GM19455 (cell line): Measurements from ENCODE around the gene CTU1.
A peak's percentile ranks its signal among the peaks of the same experiment; 100 is the strongest.
"Not testable (repeated sequence)": the region's sequence is repeated elsewhere in the genome, so short reads cannot be mapped to it uniquely, and the experiment has no call there.

Source experiments
- ATAC-seq: cut with Tn5 transposase; IDR thresholded peaks from one replicate; pipeline ENCODE4 v1.9.1; 2021; ENCODE audit not compliant: unreplicated experiment

The CTU1 gene

DNA sequence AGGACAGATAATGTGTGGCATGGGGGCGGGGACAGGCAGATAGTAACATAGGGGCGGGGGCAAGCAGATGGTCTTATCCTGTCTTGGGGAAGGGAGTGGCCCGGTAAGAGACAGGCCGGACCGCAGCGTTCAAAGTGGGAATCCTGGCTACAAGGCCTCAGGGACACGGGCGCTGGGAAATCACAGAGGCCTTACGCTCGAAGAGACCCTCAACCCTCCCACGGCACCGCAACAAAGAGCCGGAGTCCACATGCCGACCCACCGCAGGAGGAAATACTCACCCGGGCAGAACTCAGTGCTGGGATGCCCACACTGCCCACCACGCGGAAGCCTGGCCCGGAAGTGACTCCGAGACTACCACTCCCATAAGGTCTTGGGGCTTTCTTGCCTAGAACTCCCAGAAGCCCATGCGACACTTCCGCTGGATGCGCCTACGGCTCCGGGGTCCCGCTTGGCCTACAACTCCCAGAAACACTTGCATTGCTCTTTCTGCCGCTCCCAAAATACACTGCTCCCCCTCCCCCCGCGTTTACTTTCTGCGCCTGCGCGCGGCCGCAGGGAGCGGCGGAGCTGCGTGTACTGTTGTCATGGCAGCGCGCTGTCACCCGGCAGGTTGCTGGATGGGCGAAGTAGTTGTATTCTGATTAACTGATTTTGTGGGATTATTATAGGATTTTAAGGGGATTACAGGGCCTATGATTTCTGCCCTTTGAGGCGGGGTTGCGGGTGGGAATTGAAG is at the start of gene CTU1:
TSS of gene CTU1 (minus strand) at position 344 of the 739 bp plus-strand sequence. CDS start 3,840 bp downstream, outside the sequence.
- peak; percentile 92 for ATAC-seq

DNA sequence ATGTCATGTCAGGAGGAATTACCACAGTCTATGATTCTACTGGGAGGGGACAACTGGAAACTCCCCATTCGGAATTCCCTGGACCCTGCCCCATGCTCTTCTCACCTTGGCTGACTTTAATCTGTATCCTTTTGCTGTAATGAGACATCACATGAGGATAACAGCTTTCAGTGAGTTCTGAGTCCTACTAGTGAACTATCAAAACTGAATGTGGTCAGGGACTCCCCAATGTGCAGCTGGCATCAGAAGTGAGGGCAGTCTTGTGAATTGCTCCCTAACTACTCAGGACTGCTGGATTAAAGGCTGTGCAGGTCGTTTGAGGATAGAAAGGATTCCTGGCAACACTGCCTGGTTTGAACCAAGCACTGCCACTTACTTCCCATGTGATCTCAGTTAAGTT is 49.1 kb upstream of the CTU1 start:
- ATAC-seq = no peak

DNA sequence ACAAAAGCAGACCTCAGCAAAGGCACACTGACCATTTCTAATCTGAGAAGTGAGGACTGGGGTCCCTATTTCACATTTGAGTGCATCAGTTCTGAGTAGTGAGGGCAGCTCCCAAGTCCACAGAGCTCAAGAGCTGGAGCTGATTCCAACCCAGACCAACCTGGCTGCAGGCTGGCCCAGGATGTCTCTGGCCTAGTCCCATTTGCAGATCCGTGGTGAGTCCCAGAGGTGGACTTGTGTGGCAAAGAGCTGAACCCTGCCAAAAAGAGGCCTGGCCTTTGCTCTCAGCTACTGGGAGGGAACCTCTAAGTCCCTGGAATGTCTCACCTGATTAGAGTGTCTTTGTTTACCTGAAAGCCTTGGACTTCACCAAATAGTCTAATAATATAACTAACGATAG is 48.5 kb upstream of the CTU1 start:
- ATAC-seq = no peak

DNA sequence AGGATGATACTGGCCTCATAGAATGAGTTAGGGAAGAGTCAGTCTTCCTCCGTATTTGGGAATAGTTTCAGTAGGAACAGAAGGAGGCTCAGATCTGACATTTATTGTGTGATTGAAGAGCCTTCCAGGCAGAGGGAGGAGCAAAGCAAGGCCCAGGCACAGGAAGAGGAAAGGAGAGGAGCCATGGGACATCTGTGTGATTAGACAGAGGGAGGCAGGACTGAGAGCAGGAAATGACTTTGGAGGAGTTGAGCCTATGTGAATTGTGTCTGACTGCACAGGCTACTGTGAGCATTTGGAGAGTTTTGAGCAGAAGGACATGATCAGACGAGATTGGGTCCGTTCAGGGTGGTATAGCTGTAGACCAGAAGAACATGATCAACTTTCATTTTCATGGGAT is 42.4 kb upstream of the CTU1 start:
- no peak for ATAC-seq

DNA sequence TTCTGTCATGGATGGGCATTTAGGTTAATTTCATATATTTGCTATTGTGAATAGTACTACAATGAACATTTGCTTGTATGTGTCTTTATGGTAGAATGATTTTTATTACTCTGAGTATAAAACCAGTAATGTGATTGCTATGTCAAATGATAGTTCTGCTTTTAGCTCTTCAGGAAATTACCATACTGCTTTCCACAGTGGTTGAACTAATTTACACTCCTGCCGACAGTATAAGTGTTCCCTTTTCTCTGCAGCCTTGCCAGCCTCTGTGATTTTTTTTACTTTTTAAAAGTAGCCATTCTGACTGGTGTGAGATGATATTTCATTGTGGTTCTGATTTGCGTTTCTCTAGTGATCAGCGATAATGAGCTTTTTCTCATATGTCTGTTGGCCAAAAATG is 40.4 kb upstream of the CTU1 start:
- no peak for ATAC-seq

DNA sequence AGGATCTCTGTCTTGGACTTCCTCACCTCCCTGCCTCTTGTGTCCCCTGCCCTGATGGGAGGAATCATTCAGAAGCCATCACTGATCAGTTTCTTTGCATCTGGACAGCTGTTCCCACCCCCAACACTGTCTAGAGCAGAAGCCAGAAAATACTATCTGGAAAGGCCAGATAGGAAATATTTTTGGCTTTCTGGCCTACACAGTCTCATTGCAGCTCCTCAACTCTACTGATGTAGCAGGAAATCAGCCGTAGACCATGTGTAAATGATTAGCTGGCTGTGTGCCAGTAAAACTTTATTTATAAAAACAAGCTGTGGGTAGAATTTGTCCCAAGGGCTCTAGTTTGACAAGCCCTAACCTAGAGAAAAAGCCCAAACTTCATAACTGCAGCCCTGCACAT is 39.5 kb upstream of the CTU1 start:
- no peak for ATAC-seq

DNA sequence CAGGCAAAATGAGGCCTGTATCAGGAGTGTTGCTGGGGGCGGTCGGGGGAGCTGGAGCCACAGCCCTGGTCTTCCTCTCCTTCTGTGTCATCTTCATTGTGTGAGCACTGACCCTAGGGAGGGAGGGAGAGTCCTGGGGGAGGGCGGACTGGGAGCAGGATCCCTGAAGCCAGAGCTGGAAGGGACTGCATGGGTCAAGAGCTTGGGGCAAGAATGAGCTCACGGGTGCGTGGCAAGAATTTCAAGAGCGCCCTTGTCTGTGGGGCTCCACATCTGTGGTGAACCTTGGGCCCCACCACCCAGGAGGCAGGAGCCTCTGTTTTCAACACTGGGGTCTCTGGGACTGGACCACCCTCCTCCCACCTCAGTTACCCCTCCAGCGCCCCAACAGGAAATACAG is 38.5 kb upstream of the CTU1 start:
- no peak for ATAC-seq

DNA sequence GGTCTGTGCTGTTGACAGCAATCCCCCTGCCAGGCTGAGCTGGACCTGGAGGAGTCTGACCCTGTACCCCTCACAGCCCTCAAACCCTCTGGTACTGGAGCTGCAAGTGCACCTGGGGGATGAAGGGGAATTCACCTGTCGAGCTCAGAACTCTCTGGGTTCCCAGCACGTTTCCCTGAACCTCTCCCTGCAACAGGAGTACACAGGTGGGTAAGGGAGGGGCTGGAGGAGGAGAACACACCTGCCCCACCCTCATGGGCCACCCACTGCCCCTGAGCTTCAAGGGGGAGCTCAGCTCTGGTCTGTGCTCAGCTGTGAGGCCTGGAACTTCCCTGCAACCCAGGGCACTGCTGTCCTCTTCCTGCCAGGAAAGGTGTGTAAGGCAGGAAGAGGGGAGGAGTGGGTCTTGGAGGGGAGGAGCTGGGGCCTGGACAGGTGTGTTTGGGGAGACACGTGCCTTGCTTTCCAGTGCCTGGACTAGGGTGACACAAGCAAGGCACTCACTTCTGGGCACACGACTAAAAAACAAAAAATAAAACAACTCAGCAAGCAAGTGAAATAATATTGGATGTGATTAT is 37.8 kb upstream of the CTU1 start:
- no peak for ATAC-seq

DNA sequence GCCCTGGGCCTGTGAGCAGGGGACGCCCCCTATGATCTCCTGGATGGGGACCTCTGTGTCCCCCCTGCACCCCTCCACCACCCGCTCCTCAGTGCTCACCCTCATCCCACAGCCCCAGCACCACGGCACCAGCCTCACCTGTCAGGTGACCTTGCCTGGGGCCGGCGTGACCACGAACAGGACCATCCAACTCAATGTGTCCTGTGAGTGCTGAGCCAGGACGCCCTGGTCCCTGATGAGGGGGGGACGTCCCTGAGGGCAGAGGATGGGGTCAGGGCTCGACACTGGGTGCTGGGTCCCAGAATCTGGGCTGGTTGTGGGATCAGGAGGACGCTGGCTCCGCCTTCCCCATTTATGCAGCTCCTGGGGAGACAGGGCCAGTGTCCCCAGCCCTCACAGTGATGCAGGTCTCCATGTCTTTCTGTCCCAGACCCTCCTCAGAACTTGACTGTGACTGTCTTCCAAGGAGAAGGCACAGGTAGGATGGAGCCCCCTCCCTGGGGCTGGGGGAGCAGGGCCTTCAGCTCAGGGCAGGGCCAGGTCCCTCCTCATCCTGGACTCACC is 36.4 kb upstream of the CTU1 start:
- ATAC-seq = no peak

DNA sequence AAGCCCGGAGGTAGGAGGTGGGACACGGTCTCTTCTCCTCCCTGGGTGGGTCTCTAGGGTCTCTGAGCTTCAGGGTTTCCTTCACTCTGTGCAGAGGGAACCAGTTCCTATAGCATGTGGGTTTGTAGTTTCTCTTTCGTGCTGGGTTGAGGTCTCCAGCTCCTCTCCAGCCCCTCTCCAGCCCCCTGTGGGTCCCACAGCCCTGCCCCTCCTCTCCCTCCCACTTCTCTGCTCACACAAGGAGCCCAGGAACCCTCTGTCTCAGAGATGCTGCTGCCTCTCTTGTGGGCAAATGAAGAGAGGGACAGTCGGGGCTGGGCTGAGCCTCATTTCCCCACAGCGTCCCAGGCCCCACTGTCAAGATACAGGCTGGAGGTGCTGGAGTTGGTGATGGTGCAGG is 35.3 kb upstream of the CTU1 start:
- no peak for ATAC-seq

DNA sequence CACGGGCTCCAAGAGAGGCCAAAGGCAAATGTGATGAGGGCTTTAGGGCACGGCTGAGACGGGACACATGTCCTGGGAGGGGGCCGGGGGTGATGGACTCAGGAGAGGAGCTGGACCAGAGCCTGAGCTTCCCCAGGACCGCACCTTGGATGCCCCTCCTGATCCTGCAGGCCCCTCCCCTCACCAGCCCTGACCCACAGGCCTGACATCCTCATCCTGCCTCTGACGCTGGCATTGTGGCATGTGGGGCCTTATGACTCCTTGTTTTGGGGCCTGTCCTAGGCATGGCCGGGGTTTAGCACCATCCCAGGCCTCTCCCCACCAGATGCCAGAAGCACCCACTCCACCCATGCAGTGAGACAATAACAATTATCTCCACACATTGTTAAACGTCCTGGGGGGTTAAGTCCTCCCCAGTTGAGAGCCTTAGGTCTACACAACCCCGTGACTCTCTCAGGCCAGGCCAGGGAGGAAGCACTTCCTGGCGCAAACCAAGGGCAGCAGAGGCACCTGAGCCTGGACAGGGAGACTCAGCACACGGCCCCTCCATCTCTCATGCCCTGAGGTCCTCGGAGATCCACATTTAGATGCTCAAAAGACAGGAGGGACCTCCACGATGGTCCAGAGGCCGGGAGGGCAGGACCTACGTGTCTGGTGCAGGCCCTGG is 34.7 kb upstream of the CTU1 start:
- not testable (repeated sequence) for ATAC-seq

DNA sequence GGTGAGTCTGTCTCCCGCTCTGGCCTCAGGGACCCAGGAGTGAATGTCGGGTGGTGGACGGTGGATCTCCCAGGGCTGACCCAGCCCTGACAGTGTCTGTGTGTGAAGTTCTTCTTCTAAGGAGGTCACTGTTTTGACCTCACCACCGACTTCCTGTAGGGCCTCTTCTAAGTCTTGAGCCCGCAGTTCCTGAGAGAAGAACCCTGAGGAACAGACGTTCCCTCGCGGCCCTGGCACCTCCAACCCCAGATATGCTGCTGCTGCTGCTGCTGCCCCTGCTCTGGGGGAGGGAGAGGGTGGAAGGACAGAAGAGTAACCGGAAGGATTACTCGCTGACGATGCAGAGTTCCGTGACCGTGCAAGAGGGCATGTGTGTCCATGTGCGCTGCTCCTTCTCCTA is 33.9 kb upstream of the CTU1 start, which contains the start of gene SIGLEC7:
TSS of gene SIGLEC7 (plus strand) at position 183 of the 400 bp plus-strand sequence. CDS start at position 252, 69 bp downstream.
- no peak for ATAC-seq

DNA sequence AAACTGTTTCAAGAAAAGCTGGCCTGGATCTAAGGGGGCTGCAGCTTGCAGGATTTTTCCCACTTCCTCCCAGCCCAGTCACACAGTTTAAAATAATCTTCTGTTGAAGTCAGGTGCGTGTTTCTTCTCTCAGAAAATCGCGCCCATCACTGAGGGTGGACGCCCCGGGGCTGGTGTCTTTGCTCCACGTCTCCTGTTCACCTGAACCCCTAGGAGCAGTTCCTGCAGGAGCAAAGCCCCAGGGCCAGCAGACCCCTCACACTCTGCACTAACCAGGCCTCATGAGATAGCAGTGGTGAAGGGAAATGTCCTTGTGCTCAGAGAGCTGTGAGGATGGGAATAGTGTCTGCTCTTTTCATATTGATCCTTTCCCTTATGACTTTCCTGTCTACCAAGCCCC is 33.0 kb upstream of the CTU1 start:
- ATAC-seq = no peak

DNA sequence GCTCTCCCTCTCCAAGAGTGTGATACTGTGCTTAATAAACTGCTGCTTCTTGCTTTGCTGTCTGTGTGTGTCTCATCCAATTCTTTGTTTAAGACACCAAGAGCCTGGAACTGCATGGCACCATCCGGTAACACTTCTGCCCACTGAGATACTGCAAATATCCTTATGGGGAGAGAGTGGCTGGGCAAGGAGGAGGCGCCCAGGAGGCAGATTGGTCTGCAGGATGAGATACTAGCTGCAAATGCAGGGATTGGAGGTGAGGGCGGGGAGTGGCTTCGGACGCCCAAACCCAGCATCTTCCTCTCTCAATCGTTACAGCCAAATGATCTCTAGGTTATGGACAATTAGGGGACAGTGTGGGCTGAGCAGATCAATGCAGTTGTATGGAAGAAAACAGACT is 32.2 kb upstream of the CTU1 start:
- no peak for ATAC-seq

DNA sequence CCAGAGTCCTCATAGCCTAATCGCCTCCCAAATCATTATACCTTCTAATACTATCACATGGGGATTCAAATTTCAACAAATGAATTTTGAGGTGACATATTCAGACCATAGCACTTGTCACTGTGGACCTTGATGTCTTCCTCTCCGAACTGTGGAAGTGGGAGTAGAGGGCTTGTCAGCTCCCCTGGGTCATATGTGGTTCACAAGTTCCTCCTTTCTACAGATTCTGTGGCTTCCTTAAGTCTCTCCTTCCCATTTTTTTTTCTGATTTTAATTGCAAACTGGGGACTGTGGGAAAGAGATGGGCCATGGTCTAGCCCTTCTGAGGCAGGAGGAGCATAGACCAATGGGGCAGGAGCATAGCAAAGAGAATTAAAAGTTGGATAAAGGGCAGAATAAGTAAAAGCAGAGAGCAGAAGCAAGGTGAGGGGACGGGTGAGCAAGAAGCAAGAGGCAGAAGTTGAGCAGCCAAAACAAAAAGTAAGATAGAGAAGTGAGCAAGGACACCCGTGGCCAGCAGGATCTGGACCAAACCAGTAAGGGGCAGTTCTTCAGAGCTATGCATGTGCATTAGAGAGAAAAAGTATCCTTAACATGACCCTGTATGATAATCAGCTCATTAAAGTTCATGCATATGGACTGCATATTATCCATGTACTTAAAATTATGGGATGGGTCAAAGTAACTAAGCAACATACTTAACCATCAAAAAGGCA is 31.2 kb upstream of the CTU1 start:
- ATAC-seq = no peak

DNA sequence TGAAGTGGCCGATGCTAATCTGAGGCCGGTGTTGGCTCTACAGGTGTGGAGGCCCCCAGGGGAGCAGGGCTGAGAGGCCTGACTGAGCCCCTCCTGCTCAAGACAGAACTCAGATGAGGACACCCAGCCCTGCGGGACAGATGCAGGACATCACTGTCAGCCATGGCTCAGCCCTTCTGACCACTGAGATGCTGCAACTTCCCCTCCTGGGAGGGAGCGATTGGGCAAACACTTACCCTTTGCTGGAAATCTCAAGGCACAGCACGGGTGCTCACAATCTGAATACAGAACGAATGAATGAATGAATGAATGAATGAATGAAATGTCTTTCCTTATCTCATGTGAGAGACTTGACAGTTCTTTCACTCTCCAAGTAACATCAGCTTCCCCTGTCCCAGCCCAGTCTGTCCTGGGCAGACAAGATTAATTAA is 30.4 kb upstream of the CTU1 start:
- no peak for ATAC-seq

DNA sequence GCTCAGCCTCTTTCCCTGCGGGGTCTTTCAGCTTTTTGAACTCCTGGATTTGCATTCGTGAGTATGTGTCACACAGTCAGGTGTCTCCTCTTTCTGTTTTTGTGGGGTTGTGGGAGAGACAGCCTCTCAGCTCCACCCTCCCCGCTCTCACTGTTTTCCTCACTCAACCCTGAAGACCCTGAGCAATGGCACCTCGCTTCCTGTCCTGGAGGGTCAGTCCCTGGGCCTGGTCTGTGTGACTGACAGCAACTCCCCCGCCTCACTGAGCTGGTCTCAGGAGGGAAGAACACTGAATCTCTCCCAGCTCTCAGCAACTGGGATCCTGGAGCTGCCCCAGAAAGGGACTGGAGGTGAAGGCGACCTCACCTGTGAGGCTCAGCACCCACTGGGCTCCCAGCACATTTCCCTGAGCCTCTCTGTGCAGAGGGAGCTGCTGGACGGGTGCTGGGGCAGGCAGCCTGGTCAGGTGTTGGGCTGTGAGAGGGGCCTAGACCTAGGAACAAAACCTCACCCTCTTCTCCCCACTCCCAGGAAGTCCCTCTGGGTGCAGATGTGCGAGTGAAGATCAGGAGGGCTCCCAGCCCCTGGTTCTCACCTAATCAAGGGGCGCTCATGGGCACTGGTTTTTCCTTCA is 29.7 kb upstream of the CTU1 start:
- ATAC-seq = no peak

DNA sequence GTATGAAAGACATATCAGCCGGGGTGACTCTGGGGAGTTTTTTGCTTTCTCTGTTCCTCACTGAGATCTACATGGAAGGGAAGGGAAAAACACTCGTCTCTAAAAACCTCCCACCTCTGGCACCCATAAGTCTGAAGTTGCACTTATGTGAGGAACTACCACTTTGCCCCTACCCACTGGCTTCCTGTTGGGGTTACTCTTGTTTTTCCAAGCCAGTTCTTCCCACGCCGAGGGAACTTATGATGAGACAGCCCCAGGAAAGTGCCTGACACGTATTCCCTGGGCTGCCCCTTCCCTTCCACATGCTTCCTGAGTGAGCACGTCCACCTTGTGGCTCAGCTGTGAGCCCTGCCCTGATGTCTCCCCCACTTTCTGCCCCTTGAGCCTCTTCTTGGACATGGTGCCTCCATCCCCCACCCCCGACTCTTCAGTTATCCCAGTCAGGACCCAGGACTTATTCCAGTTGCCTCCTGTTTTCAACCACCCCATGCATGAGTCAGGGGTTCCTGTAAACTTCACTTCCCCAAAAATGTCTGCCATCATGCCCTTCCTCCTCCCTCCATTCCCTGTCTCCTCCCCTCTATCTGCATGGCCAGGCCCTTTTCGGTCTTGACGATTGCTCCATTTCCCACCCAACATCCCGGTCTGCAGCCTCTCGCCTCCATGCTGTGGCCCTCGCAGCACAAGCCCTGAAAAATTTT is 28.8 kb upstream of the CTU1 start:
- ATAC-seq = no peak

DNA sequence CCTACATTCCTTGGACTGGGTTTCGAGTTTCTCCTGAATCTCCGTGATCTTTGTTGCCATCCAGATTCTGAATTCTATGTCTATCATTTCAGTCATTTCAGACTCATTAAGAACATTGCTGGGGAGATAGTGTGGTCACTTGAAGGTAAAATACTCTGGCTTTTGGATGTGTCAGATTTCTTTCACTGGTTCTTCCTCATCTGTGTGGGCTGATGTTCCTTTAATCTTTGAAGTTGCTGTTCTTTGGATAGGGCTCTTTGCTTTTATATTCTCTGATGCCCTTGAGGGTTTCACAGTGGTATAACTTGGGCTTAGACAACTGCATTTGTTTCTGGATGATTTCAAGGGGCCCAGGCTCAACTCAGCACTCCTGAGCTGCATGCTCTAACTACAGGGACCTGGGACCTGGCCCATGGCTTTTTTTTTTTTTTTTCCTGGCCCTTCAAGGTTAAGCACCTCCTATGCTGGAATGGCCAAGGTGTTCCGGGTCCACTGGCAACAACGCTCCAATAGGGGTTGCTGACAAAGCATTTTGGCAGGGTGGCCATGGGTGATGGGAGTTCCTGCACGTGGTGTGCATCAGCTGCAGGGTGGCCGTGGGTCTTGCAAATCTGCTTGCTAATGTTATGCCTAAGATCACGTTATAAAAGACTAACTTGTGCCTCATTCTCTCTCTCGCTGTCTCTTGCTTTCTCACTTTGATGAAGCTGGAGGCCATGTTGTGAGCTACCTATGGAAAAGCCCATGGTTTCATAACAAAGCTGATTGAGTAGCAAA is 28.0 kb upstream of the CTU1 start:
- no peak for ATAC-seq
